ENCODE results near the gene CDC25A.
"Not testable (repeated sequence)": the region's sequence is repeated elsewhere in the genome, so short reads cannot be mapped to it uniquely, and the experiment has no call there.

The CDC25A gene

GRCh38 chr3:48188266-48189201 lies at the start of gene CDC25A:
CDC25A (minus strand) TSS chr3:48188417; CDS start chr3:48187947, 470 bp downstream.
- DNase-seq: peak; percentile 49

GRCh38 chr3:48236531-48236930 lies 48.3 kb upstream of the CDC25A start:
- no peak for DNase-seq

- DNase-seq: no peak
Measured at GRCh38 chr3:48233542-48233941, 45.3 kb upstream of the CDC25A start.

GRCh38 chr3:48232734-48233133 lies 44.5 kb upstream of the CDC25A start:
- DNase-seq: no peak

- no peak for DNase-seq
Measured at GRCh38 chr3:48232232-48232631, 44.0 kb upstream of the CDC25A start.

- DNase-seq: no peak
Measured at GRCh38 chr3:48226939-48227338, 38.7 kb upstream of the CDC25A start.

GRCh38 chr3:48225587-48225986 lies 37.4 kb upstream of the CDC25A start:
- no peak for DNase-seq

GRCh38 chr3:48222616-48223513 lies 34.6 kb upstream of the CDC25A start, which contains the start of gene CAMP:
CAMP (plus strand) TSS chr3:48223495; CDS start chr3:48223512, 17 bp downstream.
- DNase-seq: no peak

- DNase-seq: no peak
Measured at GRCh38 chr3:48220746-48221145, 32.5 kb upstream of the CDC25A start.

- DNase-seq: no peak
Measured at GRCh38 chr3:48219543-48219942, 31.3 kb upstream of the CDC25A start.

GRCh38 chr3:48218537-48218936 lies 30.3 kb upstream of the CDC25A start:
- no peak for DNase-seq

- DNase-seq: no peak
Measured at GRCh38 chr3:48217449-48217848, 29.2 kb upstream of the CDC25A start.

GRCh38 chr3:48215876-48216275 lies 27.7 kb upstream of the CDC25A start:
- no peak for DNase-seq

- DNase-seq: no peak
Measured at GRCh38 chr3:48215466-48215865, 27.2 kb upstream of the CDC25A start.

- DNase-seq: no peak
Measured at GRCh38 chr3:48215019-48215418, 26.8 kb upstream of the CDC25A start.

- DNase-seq: no peak
Measured at GRCh38 chr3:48214225-48214624, 26.0 kb upstream of the CDC25A start.

GRCh38 chr3:48211776-48212175 lies 23.6 kb upstream of the CDC25A start:
- not testable (repeated sequence) for DNase-seq

GRCh38 chr3:48210534-48210933 lies 22.3 kb upstream of the CDC25A start:
- DNase-seq: not testable (repeated sequence)

GRCh38 chr3:48209445-48209844 lies 21.2 kb upstream of the CDC25A start:
- no peak for DNase-seq

GRCh38 chr3:48208076-48208475 lies 19.9 kb upstream of the CDC25A start:
- DNase-seq: no peak

- no peak for DNase-seq
Measured at GRCh38 chr3:48202632-48203031, 14.4 kb upstream of the CDC25A start.

- DNase-seq: no peak
Measured at GRCh38 chr3:48199117-48199516, 10.9 kb upstream of the CDC25A start.

- no peak for DNase-seq
Measured at GRCh38 chr3:48196611-48197010, 8.4 kb upstream of the CDC25A start.

All from cortex of kidney (tissue), 1 donor.